PC-3 (cell line): ENCODE results near the gene DRC1.

Experiments used
- EZH2phosphoT487 ChIP-seq: fragments of 300-600 bp; sonication (generic); IDR thresholded peaks from 2 replicates; pipeline ENCODE4 v1.6.1; 2018; ENCODE audit warnings: mild to moderate bottlenecking, antibody characterized with exemption, low read length, borderline replicate concordance
- TF ChIP-seq, protein P1 (sequence below): fragments of 300-600 bp; sonication (generic); conservative IDR thresholded peaks from 2 replicates; pipeline ENCODE4 v1.5.1; 2017; ENCODE audit warnings: antibody characterized with exemption, low read depth, mild to moderate bottlenecking, low read length

GRCh38 chr2:26464390-26465265, 62.9 kb downstream of the DRC1 start:
- no peak for TF ChIP-seq EZH2phosphoT487
- TF ChIP-seq, protein P1, sequence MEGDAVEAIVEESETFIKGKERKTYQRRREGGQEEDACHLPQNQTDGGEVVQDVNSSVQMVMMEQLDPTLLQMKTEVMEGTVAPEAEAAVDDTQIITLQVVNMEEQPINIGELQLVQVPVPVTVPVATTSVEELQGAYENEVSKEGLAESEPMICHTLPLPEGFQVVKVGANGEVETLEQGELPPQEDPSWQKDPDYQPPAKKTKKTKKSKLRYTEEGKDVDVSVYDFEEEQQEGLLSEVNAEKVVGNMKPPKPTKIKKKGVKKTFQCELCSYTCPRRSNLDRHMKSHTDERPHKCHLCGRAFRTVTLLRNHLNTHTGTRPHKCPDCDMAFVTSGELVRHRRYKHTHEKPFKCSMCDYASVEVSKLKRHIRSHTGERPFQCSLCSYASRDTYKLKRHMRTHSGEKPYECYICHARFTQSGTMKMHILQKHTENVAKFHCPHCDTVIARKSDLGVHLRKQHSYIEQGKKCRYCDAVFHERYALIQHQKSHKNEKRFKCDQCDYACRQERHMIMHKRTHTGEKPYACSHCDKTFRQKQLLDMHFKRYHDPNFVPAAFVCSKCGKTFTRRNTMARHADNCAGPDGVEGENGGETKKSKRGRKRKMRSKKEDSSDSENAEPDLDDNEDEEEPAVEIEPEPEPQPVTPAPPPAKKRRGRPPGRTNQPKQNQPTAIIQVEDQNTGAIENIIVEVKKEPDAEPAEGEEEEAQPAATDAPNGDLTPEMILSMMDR, result no peak
